T-helper 17 cell (primary cell): Measurements from ENCODE around the gene SELPLG. TPM values are rescaled to one million over a fixed set of nuclear protein-coding genes. Genes with fewer than 3 reads are reported as not detected.

ENCODE experiments used
- ATAC-seq: fragments of 150-1000 bp; cut with Tn5 transposase; 2 replicates; pipeline ENCODE4 v1.10.0; 2021; ENCODE audit warnings: mild to moderate bottlenecking, moderate library complexity
- DNase-seq, 3 donors: peaks; one replicate each; pipeline versions ENCODE4 v3.0.0 to v3.0.0-alpha.2; 2020 to 2021
- H3K9me3 ChIP-seq: one replicate; pipeline ENCODE4 v1.7.0; 2013; ENCODE audit warnings: low read length, mild to moderate bottlenecking; ENCODE audit not compliant: control insufficient read depth, poor library complexity, severe bottlenecking
- H3K27ac Mint-ChIP-seq: one replicate; pipeline ENCODE4 v1.8.0; 2022; ENCODE audit warnings: mild to moderate bottlenecking, moderate library complexity, mixed read lengths
- H3K27me3 Mint-ChIP-seq: one replicate; pipeline ENCODE4 v1.8.0; 2022; ENCODE audit warnings: mixed read lengths
- H3K36me3 Mint-ChIP-seq: one replicate; pipeline ENCODE4 v1.8.0; 2022; ENCODE audit warnings: low read depth, mixed read lengths
- H3K4me1 Mint-ChIP-seq: one replicate; pipeline ENCODE4 v1.8.0; 2022; ENCODE audit warnings: mild to moderate bottlenecking, mixed read lengths
- H3K4me3 Mint-ChIP-seq: one replicate; pipeline ENCODE4 v1.8.0; 2022; ENCODE audit warnings: mild to moderate bottlenecking, moderate library complexity, mixed read lengths
- total RNA-seq, 4 donors: library from RNA in 2 of 4; stranded (reverse) in 2 of 4; gene quantifications; one replicate each; pipeline ENCODE4 v1.2.3 and lab custom pipeline; 2022 to 2026

SELPLG gene
- total RNA-seq, 2 donors from 2014 or later, result 91.3 to 131 TPM

GRCh38 chr12:108649126-108649525, 15.4 kb upstream of the SELPLG start:
- H3K27ac Mint-ChIP-seq, result peak overlapping the region; percentile 49
- no peak for DNase-seq
- H3K4me3 Mint-ChIP-seq, result no peak overlapping the region
- peaks cover 29% of the 10 kb centered on the region for H3K4me1 Mint-ChIP-seq
- H3K27me3 Mint-ChIP-seq, result no peaks in the 10 kb centered on the region
- no peak for ATAC-seq
- no peaks in the 10 kb centered on the region for H3K36me3 Mint-ChIP-seq
- no peaks in the 10 kb centered on the region for H3K9me3 ChIP-seq

- Mint-ChIP-seq H3K36me3 (no peaks in the 10 kb centered on the region), H3K4me3 (no peak overlapping the region), H3K27me3 (no peaks in the 10 kb centered on the region), H3K27ac (no peak overlapping the region), H3K4me1 (peaks cover 29% of the 10 kb centered on the region)
- no peaks in the 10 kb centered on the region for H3K9me3 ChIP-seq
- ATAC-seq (no peak), DNase-seq (no peak)
These were observed 14.7 kb upstream of the SELPLG start for GRCh38 chr12:108648371-108648770.

GRCh38 chr12:108647585-108648287, 14.0 kb upstream of the SELPLG start:
- no peaks in the 10 kb centered on the region for H3K27me3 Mint-ChIP-seq

GRCh38 chr12:108646600-108647579, 13.2 kb upstream of the SELPLG start:
- Mint-ChIP-seq H3K4me3 (peak overlapping the region; percentile 70), H3K27me3 (no peaks in the 10 kb centered on the region), H3K27ac (peak overlapping the region; percentile 91), H3K36me3 (no peaks in the 10 kb centered on the region), H3K4me1 (peaks cover 25% of the 10 kb centered on the region)
- DNase-seq (no peak), ATAC-seq (no peak)
- no peaks in the 10 kb centered on the region for H3K9me3 ChIP-seq

More at GRCh38 chr12:108647585-108648287, 14.0 kb upstream of the SELPLG start:
- Mint-ChIP-seq H3K36me3 (no peaks in the 10 kb centered on the region), H3K4me3 (no peak overlapping the region), H3K4me1 (peaks cover 25% of the 10 kb centered on the region), H3K27ac (peak overlapping the region; percentile 57)
- no peak for DNase-seq
- no peaks in the 10 kb centered on the region for H3K9me3 ChIP-seq
- no peak for ATAC-seq

GRCh38 chr12:108645686-108646599, 12.2 kb upstream of the SELPLG start:
- H3K27ac Mint-ChIP-seq, result peak overlapping the region; percentile 91
- H3K9me3 ChIP-seq, result no peaks in the 10 kb centered on the region
- ATAC-seq (peak; percentile 20), DNase-seq (no peak)
- H3K4me1 Mint-ChIP-seq, result peaks cover 25% of the 10 kb centered on the region
- peak overlapping the region; percentile 70 for H3K4me3 Mint-ChIP-seq
- no peaks in the 10 kb centered on the region for H3K27me3 Mint-ChIP-seq
- no peaks in the 10 kb centered on the region for H3K36me3 Mint-ChIP-seq

GRCh38 chr12:108644811-108645120, 11.1 kb upstream of the SELPLG start:
- H3K27me3 Mint-ChIP-seq, result no peaks in the 10 kb centered on the region
- no peaks in the 10 kb centered on the region for H3K9me3 ChIP-seq
- H3K4me3 Mint-ChIP-seq, result no peak overlapping the region
- peak overlapping the region; percentile 91 for H3K27ac Mint-ChIP-seq
- H3K4me1 Mint-ChIP-seq, result peaks cover 27% of the 10 kb centered on the region
- ATAC-seq (no peak), DNase-seq (no peak)
- no peaks in the 10 kb centered on the region for H3K36me3 Mint-ChIP-seq

- Mint-ChIP-seq H3K27me3 (no peaks in the 10 kb centered on the region), H3K27ac (peak overlapping the region; percentile 91), H3K4me1 (peaks cover 27% of the 10 kb centered on the region), H3K4me3 (no peak overlapping the region), H3K36me3 (no peaks in the 10 kb centered on the region)
- DNase-seq, result no peak
- H3K9me3 ChIP-seq, result no peaks in the 10 kb centered on the region
- no peak for ATAC-seq
These were observed 10.5 kb upstream of the SELPLG start for GRCh38 chr12:108643941-108644810.

GRCh38 chr12:108642899-108643654, 9.4 kb upstream of the SELPLG start:
- no peaks in the 10 kb centered on the region for H3K9me3 ChIP-seq
- DNase-seq, result no peak
- Mint-ChIP-seq H3K27me3 (no peaks in the 10 kb centered on the region), H3K36me3 (no peaks in the 10 kb centered on the region), H3K4me3 (no peak overlapping the region), H3K4me1 (peaks cover 26% of the 10 kb centered on the region), H3K27ac (no peak overlapping the region)
- ATAC-seq, result no peak

GRCh38 chr12:108642269-108642870, 8.7 kb upstream of the SELPLG start:
- no peaks in the 10 kb centered on the region for H3K9me3 ChIP-seq
- no peaks in the 10 kb centered on the region for H3K36me3 Mint-ChIP-seq
- no peak for DNase-seq
- peaks cover 22% of the 10 kb centered on the region for H3K4me1 Mint-ChIP-seq
- no peak for ATAC-seq
- peak overlapping the region; percentile 19 for H3K27ac Mint-ChIP-seq
- no peaks in the 10 kb centered on the region for H3K27me3 Mint-ChIP-seq
- H3K4me3 Mint-ChIP-seq, result peak overlapping the region; percentile 33

- Mint-ChIP-seq H3K36me3 (no peaks in the 10 kb centered on the region), H3K4me1 (peaks cover 20% of the 10 kb centered on the region), H3K27ac (peak overlapping the region; percentile 19), H3K27me3 (no peaks in the 10 kb centered on the region), H3K4me3 (peak overlapping the region; percentile 33)
- no peak for DNase-seq
- ATAC-seq, result no peak
- H3K9me3 ChIP-seq, result no peaks in the 10 kb centered on the region
These were observed 8.0 kb upstream of the SELPLG start for GRCh38 chr12:108641446-108642268.
